HG03039 (cell line): ENCODE data around the gene RNF44.
A peak's percentile ranks its signal among the peaks of the same experiment; 100 is the strongest.

Experiments
- ATAC-seq: cut with Tn5 transposase; IDR thresholded peaks from one replicate; pipeline ENCODE4 v1.9.1; 2021; ENCODE audit warnings: mild to moderate bottlenecking, moderate library complexity; ENCODE audit not compliant: unreplicated experiment

RNF44 gene

DNA sequence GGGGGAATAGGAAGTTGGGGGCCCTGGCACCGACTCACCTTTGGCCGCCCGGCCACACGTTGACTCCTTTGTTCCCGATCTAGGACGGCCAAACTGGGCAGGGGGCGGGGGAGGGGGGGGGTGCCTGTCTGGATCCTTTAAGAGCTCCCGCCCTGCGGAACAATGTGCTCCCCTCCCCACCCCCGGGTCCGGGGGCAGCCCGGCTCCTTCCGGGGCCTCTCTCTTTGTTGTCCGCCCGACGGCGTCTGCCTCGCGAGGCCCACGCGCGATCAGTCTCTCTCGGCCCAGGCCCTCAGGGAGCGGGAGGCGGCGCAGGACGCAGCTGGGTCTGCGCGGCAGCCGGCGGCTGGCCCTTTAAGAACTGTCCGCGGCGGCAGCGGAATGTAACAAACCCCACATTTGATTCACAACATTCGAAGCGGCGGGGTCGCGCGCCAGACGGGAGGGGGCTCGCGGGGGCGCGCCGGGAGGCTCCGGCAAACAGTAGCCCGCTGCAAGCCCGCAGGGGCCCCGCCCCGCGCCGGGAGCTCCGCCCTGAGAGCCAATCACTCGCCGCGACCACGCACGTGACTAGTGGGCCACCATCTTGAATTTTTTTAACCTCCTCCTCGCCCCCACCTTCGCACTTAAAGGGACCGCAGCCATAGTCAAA lies at the start of gene RNF44:
Gene RNF44 (minus strand): TSS at position 501 of the 652 bp plus-strand sequence. CDS start 4,930 bp downstream, outside the sequence.
- peak; percentile 48 for ATAC-seq

DNA sequence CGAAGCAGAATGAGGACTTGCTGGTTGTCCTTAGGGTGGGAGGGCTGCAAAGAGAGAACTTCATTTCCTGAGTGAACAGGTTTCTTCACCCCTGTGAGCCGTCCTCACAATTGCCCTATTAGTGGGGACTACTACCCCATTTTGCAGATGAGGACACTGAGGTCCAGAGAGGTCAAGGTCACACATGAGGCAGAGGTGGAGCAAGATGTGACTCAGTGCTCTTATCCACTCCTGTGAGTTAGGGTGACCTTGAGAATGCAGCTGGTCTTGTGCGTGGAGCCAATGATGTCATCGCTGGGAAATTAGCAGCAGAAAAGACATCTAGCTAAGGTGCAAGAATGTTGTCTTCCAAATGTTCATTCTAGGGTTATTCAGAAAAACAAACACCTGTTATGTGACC lies 45.9 kb upstream of the RNF44 start:
- ATAC-seq = no peak

DNA sequence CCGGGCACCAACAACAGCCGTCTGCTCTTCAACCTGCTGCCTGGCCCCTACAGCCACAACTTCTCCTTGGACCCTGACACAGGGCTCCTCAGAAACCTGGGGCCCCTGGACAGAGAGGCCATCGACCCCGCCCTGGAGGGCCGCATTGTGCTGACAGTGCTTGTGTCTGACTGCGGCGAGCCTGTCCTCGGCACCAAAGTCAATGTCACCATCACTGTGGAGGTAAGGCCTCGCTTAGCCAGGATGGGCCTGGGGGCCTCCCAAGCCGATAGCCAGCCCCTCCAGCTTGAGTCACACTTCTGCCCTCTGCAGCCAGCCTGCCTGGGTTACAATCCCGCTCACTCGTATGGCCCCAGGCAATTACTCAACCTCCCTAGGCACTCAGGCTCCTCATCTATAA lies 44.2 kb upstream of the RNF44 start:
- ATAC-seq = no peak

DNA sequence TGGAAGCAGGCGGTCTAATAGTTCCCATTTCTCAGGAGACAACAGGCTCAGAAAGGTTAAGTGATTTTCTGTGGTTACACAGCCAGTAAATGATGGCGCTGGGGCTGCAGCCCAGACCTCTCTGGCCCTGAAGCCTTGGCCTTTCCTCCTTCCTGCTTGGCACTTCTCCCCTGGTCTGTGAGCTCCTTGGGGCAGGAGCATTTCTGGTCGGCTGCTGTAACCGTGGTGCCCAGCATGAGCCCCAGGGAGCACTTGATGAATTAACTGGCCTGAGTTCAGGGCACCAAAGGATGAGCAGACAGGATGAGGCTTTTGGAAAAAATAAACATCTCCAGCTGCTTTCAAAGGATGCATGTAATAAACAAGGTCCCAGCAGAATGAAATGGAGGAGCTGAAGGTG lies 42.1 kb upstream of the RNF44 start:
- ATAC-seq = no peak

DNA sequence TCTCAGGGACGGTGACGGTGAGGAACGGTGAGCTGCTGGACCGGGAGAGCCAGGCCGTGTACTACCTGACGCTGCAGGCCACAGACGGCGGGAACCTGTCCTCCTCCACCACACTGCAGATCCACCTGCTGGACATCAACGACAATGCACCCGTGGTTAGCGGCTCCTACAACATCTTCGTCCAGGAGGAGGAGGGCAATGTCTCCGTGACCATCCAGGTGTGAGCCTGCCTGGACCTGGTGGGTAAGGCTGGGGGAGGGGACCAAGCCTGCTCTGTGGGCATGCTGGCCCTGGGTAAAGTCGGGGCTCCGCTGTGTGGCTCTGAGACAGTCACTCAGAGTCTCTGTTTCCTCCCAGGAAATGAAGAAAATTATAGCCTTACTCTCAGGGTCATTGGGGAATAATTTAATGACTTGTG lies 41.2 kb upstream of the RNF44 start:
- ATAC-seq = no peak

DNA sequence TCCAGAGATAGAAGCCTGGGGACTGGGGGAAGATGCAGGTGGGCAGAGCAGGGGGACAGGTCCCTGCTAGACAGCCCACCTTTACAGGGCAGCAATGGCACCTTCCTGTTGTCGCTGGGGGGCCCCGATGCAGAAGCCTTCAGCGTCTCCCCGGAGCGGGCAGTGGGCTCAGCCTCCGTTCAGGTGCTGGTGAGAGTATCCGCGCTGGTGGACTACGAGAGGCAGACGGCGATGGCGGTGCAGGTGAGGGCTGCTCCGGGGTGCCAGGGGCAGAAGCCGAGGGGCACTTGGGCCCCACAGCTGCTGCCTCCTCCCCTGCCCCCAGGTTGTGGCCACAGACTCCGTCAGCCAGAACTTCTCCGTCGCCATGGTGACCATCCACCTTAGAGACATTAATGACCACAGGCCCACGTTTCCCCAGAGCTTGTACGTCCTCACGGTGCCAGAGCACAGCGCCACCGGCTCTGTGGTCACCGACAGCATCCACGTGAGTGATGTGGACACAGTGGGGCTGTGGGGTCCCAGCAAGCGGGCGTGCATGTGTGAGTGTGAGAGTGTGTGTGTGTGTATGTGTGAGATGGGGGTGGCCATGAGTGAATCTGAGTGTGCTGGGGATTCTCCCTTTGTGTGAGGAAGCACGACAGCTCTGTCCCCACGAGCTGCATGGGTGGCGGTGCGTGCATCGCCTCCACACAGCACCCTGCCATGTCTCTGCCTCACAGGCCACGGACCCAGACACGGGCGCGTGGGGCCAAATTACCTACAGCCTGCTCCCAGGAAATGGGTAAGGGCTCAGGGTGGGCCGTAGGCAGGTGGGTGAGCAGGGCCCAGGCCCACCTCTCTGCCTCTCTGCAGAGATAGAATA lies 40.3 kb upstream of the RNF44 start:
- no peak for ATAC-seq

DNA sequence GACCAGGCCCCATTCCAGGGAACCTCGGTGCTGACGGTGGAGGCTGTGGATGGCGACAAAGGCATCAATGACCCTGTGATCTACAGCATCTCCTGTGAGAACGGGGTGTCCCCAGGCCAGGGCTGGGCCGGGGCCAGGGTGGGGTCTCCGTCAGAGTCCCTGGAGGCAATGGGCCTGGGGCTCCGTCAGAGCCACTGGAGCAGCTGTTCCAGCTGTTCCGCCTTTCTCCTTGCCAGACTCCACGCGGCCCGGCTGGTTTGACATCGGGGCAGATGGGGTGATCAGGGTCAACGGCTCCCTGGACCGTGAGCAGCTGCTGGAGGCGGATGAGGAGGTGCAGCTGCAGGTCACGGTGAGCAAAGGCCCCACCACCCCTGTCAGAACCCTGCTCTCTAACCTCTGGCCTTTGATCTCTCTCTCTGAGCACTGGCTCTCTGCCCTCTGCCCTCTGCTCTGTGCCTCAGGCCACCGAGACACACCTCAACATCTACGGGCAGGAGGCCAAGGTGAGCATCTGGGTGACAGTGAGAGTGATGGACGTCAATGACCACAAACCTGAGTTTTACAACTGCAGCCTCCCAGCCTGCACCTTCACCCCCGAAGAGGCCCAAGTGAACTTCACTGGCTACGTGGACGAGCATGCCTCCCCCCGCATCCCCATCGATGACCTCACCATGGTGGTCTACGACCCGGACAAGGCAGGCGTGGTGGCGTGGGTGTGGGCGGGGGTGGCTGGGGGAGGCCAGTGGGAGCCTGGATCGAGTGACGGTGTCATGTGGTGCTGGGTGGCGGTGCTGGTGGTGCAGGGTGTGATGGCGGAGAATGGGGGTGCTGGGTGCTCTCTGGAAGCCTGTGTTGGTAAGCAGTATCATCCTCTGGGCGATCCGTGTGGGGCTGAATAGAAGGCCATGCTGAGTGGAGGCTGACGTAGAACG lies 38.6 kb upstream of the RNF44 start:
- no peak for ATAC-seq

DNA sequence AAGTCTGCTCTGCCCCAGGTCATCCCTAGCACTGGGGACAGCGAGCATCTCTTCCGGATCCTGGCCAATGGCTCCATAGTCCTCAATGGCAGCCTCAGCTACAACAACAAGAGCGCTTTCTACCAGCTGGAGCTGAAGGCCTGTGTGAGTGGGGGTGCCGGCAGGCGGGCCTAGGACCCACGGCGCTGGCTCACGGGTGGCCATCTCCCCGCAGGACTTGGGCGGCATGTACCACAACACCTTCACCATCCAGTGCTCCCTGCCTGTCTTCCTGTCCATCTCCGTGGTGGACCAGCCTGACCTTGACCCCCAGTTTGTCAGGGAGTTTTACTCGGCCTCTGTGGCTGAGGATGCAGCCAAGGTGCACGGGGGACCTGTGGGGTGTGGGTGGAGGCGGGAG lies 37.9 kb upstream of the RNF44 start:
- ATAC-seq = no peak

DNA sequence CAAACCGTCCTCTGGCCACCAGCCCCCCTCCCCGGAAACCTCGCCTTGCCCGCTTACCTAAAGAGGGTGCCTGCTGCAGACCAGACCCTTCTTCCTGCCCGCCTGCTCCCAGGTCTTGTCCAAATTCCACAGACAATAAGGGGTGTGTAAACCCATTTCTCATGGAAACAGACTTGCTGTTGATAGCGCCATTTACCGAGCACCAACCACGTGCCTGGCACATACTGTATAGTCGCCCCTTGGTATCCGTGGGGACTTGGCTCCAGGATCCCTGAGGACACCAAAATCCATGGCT lies 37.0 kb upstream of the RNF44 start:
- no peak for ATAC-seq

DNA sequence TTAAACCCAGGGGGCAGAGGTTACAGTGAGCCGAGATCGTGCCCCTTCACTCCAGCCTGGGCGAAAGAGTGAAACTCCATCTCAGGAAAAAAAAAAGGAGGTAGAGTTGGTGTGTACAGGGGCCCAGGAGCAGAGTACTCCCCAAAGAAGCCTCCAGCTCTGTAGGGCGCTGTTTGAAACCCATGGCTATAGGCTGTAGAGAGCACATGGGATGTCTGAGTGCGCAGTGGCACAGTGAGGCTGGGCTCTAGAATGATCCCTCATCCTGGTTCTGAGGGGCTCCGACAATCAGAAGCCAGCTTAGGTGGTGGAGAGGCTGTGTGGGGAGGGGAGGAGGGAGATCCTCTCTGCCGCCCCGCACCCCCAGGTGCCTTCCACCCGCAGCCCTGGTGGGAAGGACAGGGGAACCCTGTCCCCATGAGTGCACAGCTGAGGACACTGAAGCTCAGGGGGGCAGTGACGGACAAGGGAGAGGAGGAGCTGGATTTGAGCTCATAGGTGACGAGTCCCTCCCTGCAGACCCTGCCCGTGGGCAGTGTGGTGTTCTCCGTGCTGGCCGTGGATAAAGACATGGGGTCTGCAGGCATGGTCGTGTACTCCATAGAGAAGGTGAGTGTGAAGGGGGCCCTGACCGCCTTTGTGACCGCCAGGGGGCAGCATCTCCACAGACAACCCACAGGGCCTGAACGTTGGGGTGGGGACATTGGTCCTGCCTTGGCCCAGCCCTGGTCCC lies 36.5 kb upstream of the RNF44 start:
- peak; percentile 64 for ATAC-seq

DNA sequence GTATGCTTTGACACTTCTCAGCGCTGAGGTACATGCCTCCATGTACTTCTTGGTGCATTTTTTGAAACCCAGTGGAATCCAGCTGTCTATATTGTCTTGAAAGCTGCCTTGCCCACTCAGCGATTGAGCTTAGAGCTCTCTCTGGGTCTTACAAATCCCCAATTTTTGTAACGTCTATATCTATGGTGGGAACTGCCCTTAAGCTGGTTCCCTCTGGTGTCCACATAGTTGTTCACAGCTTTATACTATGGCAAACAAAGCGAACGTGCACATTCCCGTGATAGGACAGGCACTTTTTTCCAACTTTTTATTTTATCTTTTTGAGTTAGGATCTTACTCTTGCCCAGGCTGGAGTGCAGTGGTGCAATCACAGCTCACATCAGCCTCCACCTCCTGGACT lies 32.8 kb upstream of the RNF44 start:
- ATAC-seq = no peak

DNA sequence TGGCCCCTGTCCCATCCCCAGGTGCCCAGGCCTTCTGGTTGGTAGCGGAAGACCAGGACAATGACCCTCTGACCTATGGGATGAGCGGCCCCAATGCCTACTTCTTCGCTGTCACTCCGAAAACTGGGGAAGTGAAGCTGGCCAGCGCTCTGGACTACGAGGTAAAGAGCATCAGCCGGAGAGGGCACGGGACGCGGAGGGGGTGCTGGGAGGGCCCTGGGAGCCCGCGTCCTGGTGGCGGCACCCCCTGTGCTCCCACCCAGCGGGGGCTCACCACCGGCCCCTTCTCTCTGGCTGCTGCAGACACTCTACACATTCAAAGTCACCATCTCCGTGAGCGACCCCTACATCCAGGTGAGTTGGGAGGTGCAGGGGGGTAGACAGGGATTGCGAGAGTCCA lies 31.5 kb upstream of the RNF44 start:
- no peak for ATAC-seq

DNA sequence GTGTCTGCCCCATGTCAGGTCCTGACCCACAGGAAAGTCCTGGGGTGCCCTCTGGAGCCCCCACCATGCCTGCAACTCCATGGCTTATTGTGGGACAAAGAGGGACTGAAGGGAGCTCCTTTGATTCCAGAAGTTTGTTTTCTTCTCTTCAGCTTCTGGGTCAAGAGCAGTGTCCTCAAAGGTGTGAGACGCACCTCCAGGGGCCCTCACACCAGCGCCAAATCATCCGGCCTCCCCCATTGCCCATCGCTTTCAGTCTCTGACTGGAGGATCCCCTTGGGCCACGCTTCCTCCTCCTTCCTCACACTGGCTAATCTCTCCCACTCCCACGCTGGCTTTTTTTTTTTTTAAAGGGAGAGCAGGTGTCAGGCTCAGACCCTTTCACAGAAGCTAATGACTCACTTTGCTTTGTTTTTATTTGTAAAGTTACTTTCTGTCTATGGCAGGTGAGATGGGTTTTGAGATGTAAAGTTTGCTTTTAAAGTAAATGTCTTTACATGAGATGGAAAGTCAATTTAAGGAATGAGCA lies 28.6 kb upstream of the RNF44 start:
- ATAC-seq = no peak

DNA sequence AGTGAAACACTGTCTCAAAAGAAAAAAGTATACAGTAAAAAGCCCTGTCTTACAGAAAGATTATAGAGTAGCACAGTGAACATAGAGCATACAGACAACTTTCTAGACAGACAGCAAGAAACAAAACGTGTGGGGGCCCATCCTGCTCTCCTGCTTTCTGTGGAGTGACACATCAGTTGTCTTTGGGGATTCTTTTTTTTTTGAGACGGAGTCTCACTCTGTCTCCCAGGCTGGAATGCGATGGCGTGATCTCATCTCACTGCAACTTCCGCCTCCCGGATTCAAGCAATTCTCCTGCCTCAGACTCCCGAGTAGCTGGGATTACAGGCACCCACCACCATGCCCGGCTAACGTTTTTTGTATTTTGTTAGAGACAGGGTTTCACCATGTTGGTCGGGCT lies 26.8 kb upstream of the RNF44 start:
- ATAC-seq = no peak

DNA sequence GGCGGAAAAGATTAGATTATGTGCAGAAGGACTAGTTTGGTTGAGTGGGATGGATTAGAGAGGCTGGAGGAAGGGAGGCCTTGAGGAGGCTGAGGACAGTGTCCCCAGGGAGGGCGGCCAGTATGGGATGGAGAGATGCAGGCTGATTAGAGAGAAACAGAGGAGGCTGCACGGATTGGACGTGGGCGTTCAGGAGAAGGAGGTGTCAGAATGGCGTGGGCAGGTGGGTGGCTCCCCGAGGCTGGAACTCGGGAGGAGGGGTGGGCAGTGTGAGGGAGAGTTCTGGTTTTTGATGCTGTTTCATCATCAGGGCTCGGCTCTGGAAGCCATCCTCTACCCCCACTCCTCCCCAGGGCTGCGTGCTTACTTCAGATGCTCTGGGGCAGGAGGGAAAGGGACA lies 25.0 kb upstream of the RNF44 start:
- ATAC-seq = no peak

DNA sequence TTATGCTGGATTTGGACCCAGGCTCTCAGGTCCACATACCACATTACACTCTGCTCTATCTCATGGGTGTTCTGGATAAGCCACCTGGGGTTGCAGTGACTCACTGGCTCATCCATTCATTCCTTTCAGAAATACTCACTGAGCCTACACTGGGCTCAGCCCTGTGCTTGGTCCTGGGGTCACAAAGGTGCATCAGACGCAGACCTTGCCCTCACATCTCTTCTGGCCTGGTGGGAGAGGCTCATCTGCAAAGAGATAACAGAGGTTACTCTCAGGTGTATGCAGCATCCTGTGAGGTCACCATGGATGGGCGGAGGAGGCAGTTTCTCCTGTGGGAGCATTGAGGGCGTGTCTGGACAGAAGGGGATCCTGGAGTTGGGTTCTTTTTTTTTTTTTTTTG lies 24.1 kb upstream of the RNF44 start:
- ATAC-seq = no peak

DNA sequence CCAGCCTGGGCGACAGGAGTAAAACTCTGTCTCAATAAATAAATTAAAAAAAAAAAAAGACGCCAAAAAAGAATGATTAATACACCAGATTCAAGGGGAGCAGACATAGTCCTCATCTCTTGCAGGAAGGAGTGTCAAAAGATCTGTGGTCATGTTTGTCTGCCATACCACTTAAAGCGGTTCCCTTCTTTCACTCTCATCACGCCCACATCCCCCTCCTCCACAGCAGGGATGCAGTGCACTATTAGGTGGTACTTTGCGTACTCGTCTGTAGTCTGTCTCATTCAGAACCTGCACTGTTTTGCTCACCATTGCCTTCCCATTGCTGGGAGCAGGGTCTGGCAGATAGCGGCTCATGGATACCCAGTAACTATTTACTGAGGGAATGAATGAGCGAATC lies 23.2 kb upstream of the RNF44 start:
- ATAC-seq = no peak

DNA sequence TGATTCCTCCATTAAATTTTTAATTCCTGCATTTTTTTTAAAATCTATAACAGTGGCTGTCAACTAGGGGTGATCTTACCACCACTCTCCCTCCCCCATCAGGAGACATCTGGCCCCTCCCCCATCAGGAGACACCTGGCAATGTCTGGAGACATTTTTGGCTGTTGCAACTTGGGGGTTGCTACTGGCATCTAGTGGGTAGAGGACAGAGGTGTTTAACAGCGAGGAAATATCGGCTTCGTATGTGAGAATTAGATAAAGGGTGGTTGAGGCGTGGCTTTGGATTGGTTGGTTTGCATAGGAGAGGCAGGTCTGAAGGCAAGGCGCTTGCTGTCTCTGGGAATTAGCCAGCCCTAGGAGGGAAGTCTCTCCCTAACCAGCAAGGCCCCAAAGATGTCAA lies 22.5 kb upstream of the RNF44 start:
- no peak for ATAC-seq

DNA sequence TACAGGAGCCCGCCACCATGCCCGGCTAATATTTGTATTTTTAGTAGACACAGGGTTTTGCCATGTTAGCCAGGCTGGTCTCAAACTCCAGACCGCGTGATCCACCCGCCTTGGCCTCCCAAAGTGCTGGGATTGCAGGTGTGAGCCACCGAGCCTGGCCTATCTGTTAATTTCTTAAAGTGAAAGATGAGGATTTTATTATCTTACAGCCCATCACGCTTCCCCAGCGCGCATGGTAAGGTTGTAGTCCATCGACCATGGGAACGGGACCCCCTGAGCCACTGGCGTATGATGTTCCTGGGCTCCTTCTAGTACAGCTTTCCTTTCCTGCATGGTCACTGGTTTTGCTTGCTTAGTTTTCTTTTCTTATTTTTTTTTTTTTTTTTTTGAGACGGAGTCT lies 20.6 kb upstream of the RNF44 start:
- ATAC-seq = no peak

DNA sequence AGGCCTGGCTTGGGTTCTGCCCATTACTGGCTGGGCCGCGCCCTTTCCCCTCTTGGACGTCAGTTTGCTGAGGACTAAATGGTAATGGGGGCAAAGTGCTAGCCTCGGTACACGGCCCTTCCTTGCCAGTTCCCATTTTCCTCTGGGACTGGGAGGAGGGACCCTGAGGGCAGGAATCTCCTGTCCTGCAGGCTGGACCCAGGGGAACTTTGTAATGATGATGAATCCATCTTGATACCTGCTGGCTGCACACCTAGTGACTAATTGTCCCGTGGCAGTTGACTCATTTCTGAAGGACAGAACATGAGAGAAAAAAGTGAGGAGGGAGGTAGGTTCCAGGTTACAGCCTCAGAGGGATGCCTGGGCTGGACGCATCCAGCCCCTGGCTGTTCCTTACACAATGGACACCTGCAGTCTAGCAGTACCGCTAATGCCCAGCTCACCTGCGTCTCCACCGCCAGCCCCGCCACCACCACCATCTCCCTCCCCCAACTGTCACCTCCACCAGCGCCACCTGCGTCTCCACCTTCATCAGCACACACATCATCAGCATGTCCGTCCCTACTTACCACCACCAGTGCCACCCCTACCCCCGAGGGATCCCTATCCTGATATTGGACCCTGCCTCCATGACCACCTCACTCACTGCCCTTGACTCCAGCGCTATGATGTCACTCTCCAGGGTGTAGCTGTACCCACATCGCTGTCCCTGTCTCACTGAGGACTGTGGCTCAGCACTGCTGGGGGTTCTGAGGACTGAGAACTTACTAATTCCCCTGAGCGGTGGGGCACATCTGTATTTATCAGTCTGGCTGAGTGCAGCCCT lies 16.3 kb upstream of the RNF44 start:
- no peak for ATAC-seq
